PC-9 (cell line): ENCODE results near the gene TEX29. TPM values are rescaled to one million over a fixed set of nuclear protein-coding genes. Genes with fewer than 3 reads are reported as not detected.

Experiments used
- BruUV-seq: library from RNA; stranded (reverse); fragments of 400-500 nt; replicated peaks from 2 replicates; lab custom pipeline; 2021; lab: Mats Ljungman, UMichigan
- CTCF ChIA-PET: fragments of 300-600 bp; sonication (Branson Sonifier 250); formaldehyde crosslinking; loops from one replicate; lab custom pipeline; 2022; ENCODE audit warnings: antibody characterized with exemption; lab: Charles Lee
- POLR2A ChIA-PET: fragments of 300-600 bp; sonication (Branson Sonifier 250); formaldehyde crosslinking; loops from one replicate; lab custom pipeline; 2022; ENCODE audit warnings: antibody characterized with exemption; ENCODE audit not compliant: unreplicated experiment; lab: Charles Lee
- DNase-seq, 2 experiments: peaks; one replicate each; pipeline versions ENCODE4 v3.0.0 to v3.0.0-alpha.2; 2015 to 2022; ENCODE audit warnings: mixed read lengths in 1 of 2
- H2AFZ ChIP-seq: fragments of 200-600 bp; sonication (generic); 2 replicates; pipeline ENCODE4 v1.8.1; 2017; ENCODE audit warnings: antibody characterized with exemption
- H3F3A ChIP-seq: fragments of 200-600 bp; sonication (generic); 2 replicates; pipeline ENCODE4 v1.8.1; 2017; ENCODE audit warnings: antibody characterized with exemption, mild to moderate bottlenecking, low read depth; ENCODE audit not compliant: insufficient read depth
- H3K27ac ChIP-seq: fragments of 200-600 bp; sonication (generic); 2 replicates; pipeline ENCODE4 v1.6.1; 2016; ENCODE audit warnings: mixed run types
- H3K27me3 ChIP-seq: fragments of 200-600 bp; sonication (generic); 2 replicates; pipeline ENCODE4 v1.6.1; 2016; ENCODE audit warnings: low read depth, mixed run types; ENCODE audit not compliant: insufficient read depth
- H3K36me3 ChIP-seq: fragments of 200-600 bp; sonication (generic); 2 replicates; pipeline ENCODE4 v1.6.1; 2016; ENCODE audit warnings: low read depth, mixed run types
- H3K4me1 ChIP-seq: fragments of 200-600 bp; sonication (generic); replicated peaks from 2 replicates; pipeline ENCODE4 v1.6.1; 2016; ENCODE audit warnings: mixed run types; ENCODE audit not compliant: insufficient read depth
- H3K4me2 ChIP-seq: fragments of 200-600 bp; sonication (generic); 2 replicates; pipeline ENCODE4 v1.6.1; 2017; ENCODE audit warnings: mixed run types
- H3K4me3 ChIP-seq: fragments of 200-600 bp; sonication (generic); 2 replicates; pipeline ENCODE4 v1.6.1; 2016; ENCODE audit warnings: mixed run types
- H3K79me2 ChIP-seq: fragments of 200-600 bp; sonication (generic); 2 replicates; pipeline ENCODE4 v1.6.1; 2017; ENCODE audit warnings: low read depth, mixed run types
- H3K9me2 ChIP-seq: fragments of 200-600 bp; sonication (generic); 2 replicates; pipeline ENCODE4 v1.8.1; 2017; ENCODE audit warnings: mild to moderate bottlenecking; ENCODE audit not compliant: insufficient read depth
- H3K9me3 ChIP-seq: fragments of 200-600 bp; sonication (generic); 2 replicates; pipeline ENCODE4 v1.8.1; 2016; ENCODE audit warnings: low read depth; ENCODE audit not compliant: insufficient read depth
- H4K20me1 ChIP-seq: fragments of 200-600 bp; sonication (generic); 2 replicates; pipeline ENCODE4 v1.8.1; 2017; ENCODE audit not compliant: insufficient read depth
- EZH2 ChIP-seq: fragments of 200-600 bp; sonication (generic); IDR thresholded peaks from 2 replicates; pipeline ENCODE4 v1.8.0; 2017; ENCODE audit warnings: antibody characterized with exemption, low read depth
- intact Hi-C: fragments of 100-400 bp; cut with micrococcal nuclease; formaldehyde crosslinking; loops from one replicate; pipeline ENCODE4 v1.10.0; 2022; ENCODE audit not compliant: unreplicated experiment
- total RNA-seq: library from RNA; stranded (reverse); gene quantifications from 2 replicates; pipeline ENCODE4 v1.2.3, GENCODE V29; 2021
- TF ChIP-seq, protein P1 (sequence below): fragments of 200-600 bp; sonication (generic); conservative IDR thresholded peaks from 2 replicates; pipeline ENCODE4 v1.6.1; 2017; ENCODE audit warnings: mixed run types, antibody characterized with exemption, mild to moderate bottlenecking, moderate library complexity

The TEX29 gene
- total RNA-seq, 1 experiment from 2014 or later = not detected

DNA sequence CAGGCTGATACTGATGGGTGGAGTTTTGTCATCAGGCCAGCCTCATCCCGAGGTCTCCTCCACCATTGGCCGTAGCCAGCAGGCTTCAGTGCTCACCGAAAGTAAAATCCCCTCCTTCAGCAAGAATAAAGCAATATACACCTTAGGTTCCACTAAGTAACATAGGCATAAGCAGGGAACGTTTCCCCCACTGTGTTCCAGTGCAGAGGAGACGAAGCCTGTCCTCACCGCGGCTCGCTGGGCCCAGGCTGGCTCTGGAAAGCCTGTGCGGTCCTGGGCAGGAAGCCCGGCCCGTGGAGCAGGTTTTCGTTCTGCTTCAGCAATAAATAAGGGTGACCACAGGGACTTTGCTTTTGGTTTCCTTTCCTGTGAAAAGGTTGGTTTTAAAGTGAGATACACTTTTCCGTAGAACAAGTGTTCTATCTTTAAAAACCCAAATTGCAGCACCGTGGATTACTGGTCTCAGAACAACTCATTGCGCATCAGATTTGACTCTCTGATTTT lies 16.3 kb upstream of the TEX29 start:
- Histone ChIP-seq H3K79me2 (no peaks in the 10 kb centered on the region), H3K4me1 (no peaks in the 10 kb centered on the region), H3K4me3 (no peak overlapping the region), H4K20me1 (no peaks in the 10 kb centered on the region), H3K36me3 (0 out of 2 replicates have a peak, but pooled peaks cover 5% of the 10 kb centered on the region), H3F3A (no peaks in the 10 kb centered on the region), H3K27ac (no peak overlapping the region), H3K9me2 (no peaks in the 10 kb centered on the region), H2AFZ (no peak overlapping the region), H3K27me3 (no peaks in the 10 kb centered on the region), H3K4me2 (no peak overlapping the region), H3K9me3 (no peaks in the 10 kb centered on the region)
- no peak for TF ChIP-seq EZH2
- TF ChIP-seq, protein P1, sequence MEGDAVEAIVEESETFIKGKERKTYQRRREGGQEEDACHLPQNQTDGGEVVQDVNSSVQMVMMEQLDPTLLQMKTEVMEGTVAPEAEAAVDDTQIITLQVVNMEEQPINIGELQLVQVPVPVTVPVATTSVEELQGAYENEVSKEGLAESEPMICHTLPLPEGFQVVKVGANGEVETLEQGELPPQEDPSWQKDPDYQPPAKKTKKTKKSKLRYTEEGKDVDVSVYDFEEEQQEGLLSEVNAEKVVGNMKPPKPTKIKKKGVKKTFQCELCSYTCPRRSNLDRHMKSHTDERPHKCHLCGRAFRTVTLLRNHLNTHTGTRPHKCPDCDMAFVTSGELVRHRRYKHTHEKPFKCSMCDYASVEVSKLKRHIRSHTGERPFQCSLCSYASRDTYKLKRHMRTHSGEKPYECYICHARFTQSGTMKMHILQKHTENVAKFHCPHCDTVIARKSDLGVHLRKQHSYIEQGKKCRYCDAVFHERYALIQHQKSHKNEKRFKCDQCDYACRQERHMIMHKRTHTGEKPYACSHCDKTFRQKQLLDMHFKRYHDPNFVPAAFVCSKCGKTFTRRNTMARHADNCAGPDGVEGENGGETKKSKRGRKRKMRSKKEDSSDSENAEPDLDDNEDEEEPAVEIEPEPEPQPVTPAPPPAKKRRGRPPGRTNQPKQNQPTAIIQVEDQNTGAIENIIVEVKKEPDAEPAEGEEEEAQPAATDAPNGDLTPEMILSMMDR = no peak
- intact Hi-C loops = no loop called here
- no TSS peak for BruUV-seq
- DNase-seq = no peak
- ChIA-PET POLR2A (no interaction called here), CTCF (no interaction called here)

DNA sequence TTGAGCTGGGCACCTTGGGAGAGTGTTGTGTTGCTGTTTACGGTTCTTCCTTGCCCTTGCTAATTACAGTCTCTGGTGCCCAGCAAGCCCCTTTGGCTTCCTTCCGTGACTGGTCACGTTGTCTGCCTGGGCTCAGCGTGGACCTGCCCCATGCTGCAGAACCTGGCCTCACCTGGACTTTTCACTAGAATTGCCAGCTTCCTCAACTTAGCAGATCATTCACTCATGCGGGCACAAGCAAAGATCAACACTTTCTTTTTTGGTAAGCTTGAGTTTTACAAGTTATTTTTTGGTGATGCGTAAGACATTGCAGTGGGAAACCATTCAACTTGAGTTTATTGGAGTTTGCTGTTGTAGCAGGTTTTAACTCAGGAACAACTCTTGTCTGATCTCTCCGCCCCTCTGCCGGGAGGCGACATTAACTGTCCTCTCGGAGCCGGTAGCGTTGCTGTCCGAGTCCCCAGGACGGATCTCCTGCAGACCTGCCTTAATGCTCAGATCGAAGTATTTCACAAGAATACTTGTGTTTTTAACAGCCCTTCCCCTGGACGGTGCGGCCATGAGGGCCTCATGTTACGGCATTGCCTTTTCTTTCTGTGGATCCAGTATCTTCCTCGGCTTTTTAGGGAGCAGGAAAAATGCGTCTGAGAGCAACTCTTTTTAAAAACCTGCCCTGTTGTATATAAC lies 15.7 kb upstream of the TEX29 start:
- ChIA-PET POLR2A (no interaction called here), CTCF (no interaction called here)
- Histone ChIP-seq H3K4me1 (no peaks in the 10 kb centered on the region), H3K27me3 (no peaks in the 10 kb centered on the region), H4K20me1 (no peaks in the 10 kb centered on the region), H3K4me2 (no peak overlapping the region), H3K79me2 (no peaks in the 10 kb centered on the region), H3K36me3 (0 out of 2 replicates have a peak, but pooled peaks cover 5% of the 10 kb centered on the region), H3K27ac (no peak overlapping the region), H2AFZ (no peak overlapping the region), H3K4me3 (no peak overlapping the region), H3K9me2 (no peaks in the 10 kb centered on the region), H3K9me3 (no peaks in the 10 kb centered on the region), H3F3A (no peaks in the 10 kb centered on the region)
- intact Hi-C loops = no loop called here
- no peak for TF ChIP-seq EZH2
- DNase-seq = no peak
- no TSS peak for BruUV-seq

DNA sequence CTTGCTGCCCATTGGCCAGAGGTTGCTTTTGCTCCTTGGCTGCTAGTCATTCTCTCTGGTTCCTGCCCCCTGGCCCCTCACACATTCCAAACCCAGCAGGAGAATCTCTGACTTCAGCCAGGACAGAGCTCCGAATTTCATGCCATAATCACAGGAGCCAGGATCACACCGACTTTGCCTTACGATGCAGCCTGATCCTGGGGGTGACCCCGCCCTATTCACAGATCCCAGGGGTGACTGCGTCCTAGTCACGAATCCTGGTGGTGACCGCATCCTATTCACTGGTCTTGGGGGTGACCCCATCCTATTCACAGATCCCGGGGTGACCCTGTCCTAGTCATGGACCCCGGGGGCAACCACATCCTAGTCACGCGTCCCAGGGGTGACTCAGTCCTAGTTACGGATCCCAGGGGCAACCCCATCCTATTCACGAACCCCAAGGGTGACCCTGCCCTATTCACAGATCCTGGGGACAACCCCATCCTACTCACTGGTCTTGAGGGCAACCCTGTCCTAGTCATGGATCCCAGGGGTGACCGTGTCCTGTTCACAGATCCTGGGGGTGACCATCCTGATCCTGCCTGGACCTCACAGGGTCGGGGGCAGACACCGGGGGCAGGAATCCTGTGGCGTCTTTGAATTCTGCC lies 7.4 kb upstream of the TEX29 start:
- Histone ChIP-seq H3K4me2 (no peak overlapping the region), H3K4me3 (no peak overlapping the region), H3K27ac (no peak overlapping the region), H3K9me3 (no peaks in the 10 kb centered on the region), H4K20me1 (no peaks in the 10 kb centered on the region), H3K79me2 (no peaks in the 10 kb centered on the region), H3K9me2 (no peaks in the 10 kb centered on the region), H3K4me1 (no peaks in the 10 kb centered on the region), H3K27me3 (no peaks in the 10 kb centered on the region), H2AFZ (no peak overlapping the region), H3F3A (no peaks in the 10 kb centered on the region), H3K36me3 (no peaks in the 10 kb centered on the region)
- POLR2A ChIA-PET = no interaction called here
- TF ChIP-seq EZH2 = no peak
- TF ChIP-seq, protein P1 = no peak
- CTCF ChIA-PET = no interaction called here
- BruUV-seq = no TSS peak
- intact Hi-C loops = no loop called here
- DNase-seq = no peak
